CD4-positive, alpha-beta T cell treated with Interleukin-2 at 100 ng/mL for 4 hours (primary cell): ENCODE results near the gene TBL1XR1.

Experiments
- DNase-seq: peaks from one replicate; pipeline ENCODE4 v3.0.0-alpha.2; 2020; ENCODE audit warnings: low spot score

TBL1XR1 gene

DNA sequence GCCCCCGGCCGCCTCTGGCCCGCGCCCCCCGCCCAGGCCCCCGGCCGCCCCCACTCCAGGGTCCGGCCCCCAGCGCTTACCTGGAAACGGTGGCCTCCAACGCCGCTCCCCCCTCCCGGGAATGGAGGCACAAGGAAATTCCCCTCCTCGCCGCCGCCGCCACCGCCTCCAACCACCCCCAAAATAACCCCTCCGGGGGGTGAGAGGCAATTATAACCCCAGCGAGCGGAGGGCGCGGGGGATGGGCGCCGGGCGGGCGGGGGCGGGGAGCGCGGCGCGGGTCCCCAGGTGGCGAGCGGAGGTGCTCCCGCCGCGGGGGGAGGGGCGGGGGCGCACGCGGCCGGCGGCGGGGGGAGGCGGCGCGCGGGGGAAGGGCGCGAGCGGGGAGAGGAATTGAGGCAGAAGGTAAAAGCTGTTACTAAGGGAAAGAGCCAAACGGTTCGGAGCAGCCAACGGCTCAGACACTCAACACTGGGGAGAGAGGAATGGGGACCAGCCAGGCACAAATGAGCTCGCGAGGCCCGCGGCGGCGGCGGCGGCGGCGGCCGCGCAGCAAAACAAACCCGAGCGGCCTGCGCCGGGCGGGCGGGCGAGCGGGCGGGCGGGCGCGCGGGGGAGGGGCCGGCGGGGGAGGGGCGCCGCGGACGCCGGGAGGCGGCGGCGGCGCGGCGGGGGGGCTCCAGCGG is at the start of gene TBL1XR1:
Gene TBL1XR1 (minus strand): TSS at position 442 of the 686 bp plus-strand sequence. CDS start 132,505 bp downstream, outside the sequence.
- DNase-seq: peak; percentile 93

DNA sequence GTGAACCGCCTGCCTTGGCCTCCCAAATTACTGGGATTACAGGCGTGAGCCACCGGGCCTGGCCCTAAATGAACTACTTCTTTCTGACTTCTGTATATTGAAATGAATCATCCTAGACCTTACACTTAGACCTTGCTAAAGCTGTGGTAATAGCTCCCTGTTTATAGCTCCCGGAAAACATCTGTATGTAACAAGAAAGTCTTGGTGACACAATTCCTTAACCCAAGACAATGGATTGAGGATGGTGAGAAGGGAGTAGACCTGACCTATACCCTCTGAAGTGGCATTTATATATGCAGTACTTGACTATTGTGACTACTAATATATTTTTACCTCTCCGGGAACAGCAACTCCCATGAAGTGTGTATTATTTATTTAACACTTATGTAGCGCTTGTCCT is 48.0 kb upstream of the TBL1XR1 start:
- no peak for DNase-seq

DNA sequence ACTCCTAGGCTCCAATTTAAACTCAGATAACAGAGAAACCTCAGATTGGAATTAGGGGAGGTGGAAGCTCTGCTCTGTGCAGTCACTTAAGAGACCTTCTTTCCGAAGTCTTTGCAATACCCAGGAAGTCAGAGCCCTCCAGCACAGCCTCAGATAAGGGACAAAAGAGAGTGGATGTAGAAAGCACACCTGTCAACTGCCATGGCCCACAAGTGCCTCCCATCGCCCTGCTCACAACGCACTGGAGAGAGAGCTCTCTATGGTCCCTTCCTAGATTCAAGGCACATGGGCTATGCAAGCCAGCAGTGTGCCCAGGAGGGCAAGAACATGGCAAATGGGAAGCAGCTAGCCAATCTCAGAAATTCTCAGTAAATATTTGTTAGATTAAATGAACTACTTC is 47.3 kb upstream of the TBL1XR1 start:
- no peak for DNase-seq

DNA sequence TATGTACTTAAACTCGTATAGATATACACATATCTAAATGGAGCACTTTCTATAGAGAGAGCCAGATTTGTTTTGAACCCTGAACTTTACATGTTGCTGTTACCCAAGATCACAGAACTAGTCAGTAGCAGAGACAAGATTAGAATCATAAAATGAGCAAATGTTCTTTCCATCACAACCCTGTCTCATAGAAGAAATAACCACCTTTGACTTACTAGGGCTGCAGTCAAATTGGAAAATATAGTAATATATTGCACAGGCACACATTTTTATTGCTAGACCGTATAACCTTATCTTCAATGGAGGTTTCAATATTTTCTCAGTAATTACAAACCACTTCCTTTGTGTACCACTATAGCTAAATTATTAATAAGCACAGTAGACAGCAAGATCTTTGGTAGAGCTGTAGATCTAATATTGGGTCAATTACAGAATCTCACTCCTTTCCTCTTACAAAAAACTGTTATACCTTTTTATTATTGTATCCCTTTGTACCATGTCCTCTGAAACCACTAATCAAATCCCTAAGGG is 41.5 kb upstream of the TBL1XR1 start:
- DNase-seq: no peak

DNA sequence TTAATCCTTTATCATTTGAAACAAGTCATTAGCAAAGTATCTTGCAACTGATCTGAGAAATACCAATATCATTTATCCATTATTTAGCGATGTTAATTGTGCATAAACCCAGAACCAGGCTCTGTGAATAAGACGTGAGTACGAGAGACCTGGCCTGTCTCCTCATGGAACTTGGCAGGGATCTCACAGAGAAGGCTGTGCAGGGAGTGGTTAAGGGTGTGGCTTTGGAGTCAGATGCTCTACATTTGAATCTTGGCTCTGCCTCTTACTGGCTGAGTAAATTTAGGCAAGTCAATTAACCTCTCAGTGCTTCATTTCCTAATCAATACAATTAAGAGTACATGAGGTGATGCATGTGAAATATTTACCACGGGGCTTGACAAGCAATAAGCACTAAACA is 39.9 kb upstream of the TBL1XR1 start:
- DNase-seq: no peak

DNA sequence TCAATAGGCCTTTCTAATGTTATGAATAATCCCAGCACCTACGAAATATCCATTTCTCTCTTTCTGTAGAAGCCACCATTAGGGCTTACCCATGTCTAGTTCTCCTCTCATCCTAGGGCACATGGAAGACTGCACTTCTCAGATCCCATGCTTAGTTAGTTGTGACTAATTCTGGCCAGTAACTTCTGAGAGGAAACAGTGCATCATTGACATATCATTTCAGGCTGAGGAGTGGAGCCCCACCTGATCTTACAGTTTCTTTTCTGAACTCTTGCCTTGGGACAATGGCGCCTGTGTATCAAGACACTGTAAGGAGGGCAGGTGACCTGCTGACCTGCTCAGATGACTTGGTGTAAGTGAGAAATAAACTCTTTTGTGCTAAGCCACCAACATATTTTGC is 39.4 kb upstream of the TBL1XR1 start:
- DNase-seq: no peak

DNA sequence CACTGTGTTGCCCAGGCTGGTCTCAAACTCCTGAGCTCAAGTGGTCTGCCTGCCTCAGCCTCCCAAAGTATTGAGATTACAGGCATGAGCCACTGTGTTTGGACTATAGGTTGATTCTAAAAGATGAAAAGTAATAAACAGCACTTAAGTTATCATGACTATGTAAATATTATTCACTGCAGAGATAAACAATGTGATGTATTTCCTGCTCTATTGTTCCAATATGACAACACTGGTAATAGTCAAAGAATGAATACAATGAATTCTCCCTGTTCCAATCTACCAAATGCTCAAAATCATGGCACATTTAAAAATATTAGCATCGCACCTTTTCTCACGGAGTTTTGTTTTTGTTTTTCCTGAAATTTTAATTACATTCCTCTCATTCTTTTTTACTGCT is 36.8 kb upstream of the TBL1XR1 start:
- DNase-seq: no peak

DNA sequence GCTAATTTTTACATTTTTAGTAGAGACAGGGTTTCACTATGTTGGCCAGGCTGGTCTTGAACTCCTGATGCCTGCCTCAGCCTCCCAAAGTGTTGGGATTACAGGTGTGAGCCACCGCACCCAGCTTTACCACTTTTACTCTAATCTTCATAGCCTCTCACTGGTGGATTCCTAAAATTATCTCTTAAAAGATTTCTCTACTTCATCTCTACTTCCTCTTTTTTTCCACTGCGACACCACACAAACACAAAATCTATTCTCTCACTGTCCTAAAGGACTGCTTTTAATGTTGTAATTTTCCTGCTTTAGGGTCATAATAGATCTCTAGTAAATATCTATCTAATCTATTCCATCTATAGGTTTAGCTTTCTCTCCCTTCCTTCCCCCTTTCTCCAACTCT is 34.0 kb upstream of the TBL1XR1 start:
- DNase-seq: no peak

DNA sequence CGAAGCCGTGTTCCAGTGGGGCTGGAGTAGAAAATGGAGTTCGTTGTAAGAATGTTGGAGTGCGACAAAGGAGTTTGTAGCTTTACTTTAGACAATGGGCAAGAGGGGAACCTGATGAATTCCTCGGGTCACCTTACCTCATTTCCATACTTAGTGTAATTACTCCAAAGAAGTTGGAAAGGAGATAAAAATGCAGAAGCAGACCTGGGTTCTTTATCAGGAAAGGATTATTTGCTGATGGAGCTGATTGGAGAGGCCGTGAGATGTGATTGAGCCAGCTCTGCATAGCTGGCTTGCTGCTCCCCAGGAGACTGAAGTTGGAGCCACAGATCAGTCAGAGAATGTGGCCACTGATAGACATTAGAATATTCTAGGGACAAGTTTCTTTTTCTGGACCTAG is 33.4 kb upstream of the TBL1XR1 start:
- no peak for DNase-seq

DNA sequence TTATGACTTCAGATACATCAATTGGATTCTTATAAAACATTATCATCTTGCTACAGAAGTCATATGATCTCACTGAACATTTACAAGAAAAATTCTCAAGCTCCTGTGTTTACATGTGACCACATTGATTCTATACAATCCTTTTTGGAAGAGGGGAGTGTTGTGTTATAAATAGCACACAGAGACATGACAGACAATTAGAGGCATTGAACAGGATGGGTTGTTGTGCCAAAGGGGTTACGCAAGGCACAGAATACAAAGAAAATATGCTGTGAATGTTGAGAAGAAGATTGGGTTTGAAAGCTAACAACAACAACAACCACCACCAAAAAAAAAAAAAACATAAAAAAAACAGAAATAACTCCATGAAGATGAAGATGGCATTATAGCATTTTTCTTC is 32.5 kb upstream of the TBL1XR1 start:
- DNase-seq: no peak

DNA sequence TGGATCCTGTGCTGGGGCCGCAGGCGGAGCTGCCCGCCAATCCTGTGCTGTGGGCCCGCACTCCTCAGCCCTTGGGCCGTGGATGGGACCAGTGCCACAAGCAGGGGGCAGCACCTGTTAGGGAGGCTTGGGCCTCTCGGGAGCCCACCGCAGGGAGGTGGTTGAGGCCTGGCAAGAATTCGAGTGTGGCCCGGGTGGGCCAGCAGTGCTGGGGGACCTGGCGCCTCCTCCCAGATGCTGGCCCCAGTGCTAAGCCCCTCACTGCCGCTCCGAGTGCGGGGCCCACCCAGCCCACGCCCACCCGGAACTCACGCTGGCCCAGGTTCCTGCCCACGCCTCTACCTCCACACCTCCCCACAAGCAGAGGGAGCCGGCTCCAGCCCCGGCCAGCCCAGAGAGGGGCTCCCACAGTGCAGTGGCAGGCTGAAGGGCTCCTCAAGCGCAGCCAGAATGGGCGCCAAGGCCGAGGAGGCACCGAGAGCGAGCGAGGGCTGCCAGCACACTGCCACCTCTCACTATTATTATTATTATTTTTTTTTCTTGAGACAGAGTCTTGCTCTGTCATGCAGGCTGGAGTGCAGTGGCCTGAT is 31.4 kb upstream of the TBL1XR1 start:
- DNase-seq: no peak

DNA sequence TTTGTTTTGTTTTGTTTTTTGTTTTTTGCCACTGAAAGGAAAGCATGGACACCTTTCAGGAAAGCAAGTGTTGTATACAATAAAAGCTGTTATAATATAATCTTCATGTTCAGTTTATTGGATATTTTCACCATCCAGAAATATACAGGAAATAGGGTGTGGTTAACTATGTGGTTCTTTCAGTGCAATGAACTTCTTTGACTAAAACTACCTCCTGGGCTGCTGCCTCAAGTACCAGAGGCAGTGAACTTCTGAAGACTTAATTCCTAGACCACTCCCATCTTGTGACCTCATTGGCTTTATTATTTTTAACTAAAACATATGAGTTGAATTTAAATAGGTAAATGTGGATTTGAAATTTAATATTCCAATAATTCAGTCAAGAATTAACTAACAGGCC is 27.1 kb upstream of the TBL1XR1 start:
- DNase-seq: no peak

DNA sequence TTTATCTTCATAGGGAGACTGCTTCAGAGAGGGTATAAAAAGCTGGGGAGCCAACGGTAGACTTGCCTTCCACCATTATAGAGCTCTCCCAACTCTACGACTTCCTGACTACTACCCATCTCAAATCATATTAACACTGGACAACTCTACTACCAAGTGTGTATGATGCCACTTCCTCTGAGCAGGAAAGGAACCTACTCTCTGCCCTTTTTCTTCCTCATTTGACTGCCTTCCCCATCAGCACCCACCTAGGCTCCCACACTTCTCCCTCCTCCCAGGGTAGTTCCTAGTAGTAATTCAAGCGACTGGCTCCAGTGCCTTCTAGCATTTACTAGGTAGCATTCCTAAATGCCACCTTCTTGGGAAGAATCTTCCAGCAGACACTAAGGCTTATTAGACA is 24.5 kb upstream of the TBL1XR1 start:
- no peak for DNase-seq

DNA sequence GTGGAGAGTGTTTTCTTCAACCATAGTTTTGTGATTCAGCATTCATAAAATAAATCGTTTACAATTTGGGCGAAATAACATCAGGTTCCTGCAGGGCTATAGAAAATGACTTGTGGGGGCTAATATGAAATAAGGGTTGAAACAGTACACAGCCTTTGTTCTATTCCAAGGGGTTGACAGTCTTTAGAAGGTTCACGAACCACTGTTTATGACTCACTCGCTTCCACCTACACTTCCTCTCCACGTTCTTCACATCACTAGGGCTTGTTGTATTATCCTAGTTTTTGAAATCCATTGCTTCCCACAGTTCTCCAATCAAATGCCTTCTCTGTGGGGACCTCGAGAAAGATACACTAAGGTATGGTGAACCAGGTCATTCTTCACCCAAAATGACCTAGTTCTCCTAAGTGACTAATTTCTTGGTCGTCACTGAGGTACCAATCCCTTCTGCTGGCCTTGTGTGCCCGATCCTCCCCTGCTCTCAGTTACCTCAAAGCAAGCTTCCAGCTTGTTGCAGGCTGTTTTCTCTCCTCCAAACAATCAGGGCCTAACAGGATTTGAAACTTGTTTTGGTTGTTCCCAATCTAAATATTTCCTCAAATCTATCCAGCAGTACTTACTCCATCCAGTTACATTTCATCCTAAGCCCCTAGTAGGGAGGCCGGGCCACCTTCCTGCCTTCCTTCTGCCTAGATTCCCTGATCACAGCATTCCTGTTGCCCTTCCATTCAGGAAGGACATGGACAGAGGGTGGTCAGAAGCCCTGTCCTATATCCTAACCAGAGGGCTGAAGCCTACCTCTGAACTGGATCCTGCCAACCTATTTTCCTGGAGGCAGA is 23.1 kb upstream of the TBL1XR1 start:
- DNase-seq: no peak

DNA sequence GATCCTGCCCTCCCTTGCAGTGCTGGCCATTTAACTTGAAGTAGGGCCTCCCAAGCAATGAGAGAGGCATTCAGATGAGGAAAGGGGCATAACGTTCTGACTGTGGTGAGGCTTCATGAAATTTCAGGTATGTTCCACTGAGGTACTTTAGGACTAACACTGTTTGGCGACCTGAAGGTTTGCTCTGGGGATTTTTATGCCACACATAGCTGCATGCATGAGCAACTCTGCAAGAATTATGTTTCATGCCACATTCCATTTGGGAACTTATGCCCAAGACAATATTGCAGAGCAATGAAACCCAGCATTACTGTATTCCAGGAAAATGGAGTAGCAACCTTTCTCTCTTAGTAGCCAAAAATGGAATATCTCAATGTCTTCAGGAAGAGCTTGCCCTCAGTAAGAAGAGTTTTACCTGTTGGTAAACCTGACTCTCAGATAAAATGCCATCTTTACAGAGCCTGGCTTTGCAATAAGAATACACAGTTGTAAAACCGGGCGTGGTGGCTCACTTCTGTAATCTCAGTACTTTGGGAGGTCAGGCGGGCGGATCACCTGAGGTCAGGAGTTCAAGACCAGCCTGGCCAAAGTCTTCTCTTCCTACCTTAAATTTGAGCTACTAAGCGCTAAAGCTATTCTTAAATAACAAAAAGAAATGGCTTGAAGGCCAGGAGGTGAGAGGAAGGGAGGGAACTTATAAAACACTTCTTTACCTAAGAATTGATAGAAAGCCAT is 16.7 kb upstream of the TBL1XR1 start:
- no peak for DNase-seq

DNA sequence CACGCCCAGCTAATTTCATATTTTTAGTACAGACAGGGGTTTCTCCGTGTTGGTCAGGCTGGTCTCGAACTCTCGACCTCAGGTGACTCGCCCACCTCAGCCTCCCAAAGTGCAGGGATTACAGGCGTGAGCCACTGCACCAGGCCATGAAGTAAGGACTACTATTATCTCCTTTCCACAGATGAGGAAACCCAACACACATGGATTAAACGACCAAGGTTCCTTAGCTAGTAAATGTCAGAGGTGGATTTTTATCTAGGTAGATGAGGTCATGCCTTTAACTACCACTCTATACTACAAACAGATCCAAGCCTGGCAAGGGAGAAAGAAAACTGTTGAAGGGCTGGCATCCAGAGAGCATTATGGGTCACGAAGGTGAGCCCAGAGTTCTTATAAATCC is 15.5 kb upstream of the TBL1XR1 start:
- no peak for DNase-seq

DNA sequence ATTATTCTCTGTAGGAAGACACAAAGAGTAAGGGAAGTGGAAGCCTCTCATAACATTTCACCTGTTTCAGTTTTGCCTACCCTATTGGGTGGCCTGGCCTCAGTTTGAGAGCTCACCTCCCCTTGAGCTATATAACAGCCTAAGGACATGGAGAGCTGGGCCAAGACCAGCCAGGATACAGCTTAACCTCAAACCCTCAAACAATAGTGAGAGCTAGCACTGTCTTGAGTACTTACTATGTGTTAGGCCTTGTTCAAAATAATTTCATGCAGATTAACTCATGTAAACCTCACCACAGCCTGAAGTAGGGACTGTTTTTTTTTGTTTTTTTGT is 15.0 kb upstream of the TBL1XR1 start:
- DNase-seq: no peak

DNA sequence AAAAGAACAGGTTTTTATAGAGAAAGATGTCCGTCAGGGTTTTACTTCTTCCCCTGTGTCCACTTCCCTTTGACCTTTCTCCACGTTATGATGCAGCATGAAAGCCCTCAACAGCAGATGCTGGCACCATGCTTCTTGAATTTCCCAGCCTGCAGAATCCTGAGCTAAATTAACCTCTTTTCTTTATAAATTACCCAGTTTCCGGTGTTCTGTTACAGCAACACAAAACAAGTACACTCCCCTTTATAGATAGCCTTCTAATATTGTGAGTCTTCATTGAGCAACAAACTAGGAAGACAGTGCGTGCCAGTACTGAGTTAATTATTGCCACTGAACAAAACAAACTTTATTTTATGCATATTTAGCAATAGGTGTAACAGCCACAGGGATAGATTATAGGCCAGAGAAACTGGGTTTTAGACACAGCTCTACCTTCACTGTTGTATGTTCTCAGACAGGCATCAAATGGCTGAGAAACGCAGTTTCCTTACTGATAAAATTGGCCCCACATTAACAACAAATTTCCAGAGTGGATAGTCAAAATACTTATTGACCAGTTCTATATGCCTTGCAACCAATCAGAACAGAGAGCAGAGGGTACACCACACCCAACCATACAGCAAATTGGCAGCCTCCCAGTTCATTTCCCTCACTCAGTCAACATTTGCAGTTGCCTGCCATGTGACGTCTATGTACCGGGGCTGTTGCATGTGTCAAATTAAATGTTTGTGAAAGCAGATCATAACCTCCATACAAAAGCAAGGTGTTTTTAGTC is 14.4 kb upstream of the TBL1XR1 start:
- DNase-seq: no peak

DNA sequence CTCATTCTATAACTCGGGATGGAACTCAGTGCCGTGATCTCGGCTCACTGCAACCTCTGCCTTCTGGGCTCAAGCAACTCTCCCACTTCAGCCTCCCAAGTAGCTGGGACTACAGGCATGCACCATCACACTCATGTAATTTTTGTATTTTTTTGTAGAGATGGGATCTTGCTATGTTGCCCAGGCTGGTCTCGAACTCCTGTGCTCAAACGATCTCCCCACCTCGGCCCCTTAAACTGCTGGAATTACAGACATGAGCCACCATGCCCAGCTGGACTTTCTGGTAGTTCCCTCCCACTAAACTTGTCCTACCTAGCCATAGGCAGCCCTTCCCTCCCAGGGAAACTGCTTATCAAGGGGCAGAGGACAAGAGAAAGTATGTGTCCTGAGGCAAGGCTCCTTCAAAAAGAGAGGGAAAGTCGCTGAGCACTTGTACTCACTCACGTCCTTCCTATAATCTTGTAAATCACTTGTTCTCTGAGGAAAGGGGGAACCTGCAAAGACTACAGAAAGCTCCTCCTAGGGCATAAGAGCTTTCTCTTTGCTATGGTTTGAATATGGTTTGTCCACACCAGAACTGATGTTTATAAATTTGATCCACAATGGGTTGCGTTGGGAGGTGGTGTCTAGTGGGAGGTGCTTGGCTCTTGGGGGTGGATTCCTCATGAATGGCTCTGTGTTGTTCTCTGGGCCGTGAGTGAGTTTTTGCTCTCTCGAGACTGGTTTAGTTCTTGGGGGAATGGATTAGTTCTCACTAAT is 13.6 kb upstream of the TBL1XR1 start:
- no peak for DNase-seq

DNA sequence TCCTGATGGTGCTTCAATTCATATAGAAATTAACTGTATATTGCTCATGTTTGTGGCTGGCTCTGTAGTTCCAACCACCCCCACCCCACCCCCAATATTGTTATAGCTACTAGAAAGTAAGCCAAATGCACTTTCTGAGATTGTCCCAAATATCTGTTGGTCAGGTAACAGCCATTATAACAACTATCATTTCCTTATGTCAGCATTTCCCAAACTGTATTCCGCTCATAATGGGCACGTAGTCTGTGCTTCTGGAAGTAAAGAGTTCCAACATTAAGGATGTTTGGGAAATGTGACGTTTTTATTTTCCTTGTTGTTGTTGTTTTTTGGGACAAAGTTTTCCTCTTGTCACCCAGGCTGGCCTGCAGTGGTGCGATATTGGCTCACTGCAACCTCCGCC is 12.2 kb upstream of the TBL1XR1 start:
- DNase-seq: no peak

DNA sequence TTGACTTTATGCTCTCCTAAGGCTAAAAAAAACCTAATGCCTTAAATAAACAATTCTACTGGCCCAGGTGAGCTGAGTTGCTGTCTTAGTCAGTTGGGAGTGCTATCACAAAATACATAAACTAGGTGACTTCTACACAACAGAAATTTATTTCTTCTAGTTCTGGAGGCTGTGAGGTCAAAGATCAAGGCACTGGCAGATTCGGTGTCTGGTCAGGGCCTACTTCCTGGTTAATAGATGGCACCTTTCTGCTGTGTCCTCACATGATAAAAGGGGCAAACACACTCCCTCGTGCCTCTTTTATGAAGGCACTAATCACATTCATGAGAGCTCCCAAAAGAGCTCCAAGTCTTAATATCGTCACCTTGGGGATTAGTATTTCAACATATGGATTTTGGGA is 11.5 kb upstream of the TBL1XR1 start:
- no peak for DNase-seq
